ENCODE data around the gene TPRN.

TPRN gene

GRCh38 chr9:137183980-137184595 is 16.5 kb downstream of the TPRN start:
- Histone ChIP-seq H3K4me2 (ENCODE audit: low read length) (no peak overlapping the region), H3K79me2 (peaks cover 4% of the 10 kb centered on the region), H3K4me1 (peaks cover 2% of the 10 kb centered on the region), H2AFZ (no peak overlapping the region), H3K27ac (no peak overlapping the region), H3K36me3 (ENCODE audit: control insufficient read depth, insufficient read depth, low read length) (no peaks in the 10 kb centered on the region), H3K27me3 (ENCODE audit: control insufficient read depth, insufficient read depth, low read length) (no peaks in the 10 kb centered on the region), H3K9ac (no peak overlapping the region), H3K9me3 (ENCODE audit: control insufficient read depth, low read length) (no peaks in the 10 kb centered on the region), H3K4me3 (ENCODE audit: low read depth, low read length) (no peak overlapping the region)
- no peak for TF ChIP-seq CTCF (IDR thresholded peaks at IDR 0.05)

GRCh38 chr9:137182836-137183235 is 17.7 kb downstream of the TPRN start:
- Histone ChIP-seq H3K4me1 (peaks cover 2% of the 10 kb centered on the region), H3K79me2 (peaks cover 4% of the 10 kb centered on the region), H3K36me3 (ENCODE audit: control insufficient read depth, insufficient read depth, low read length) (no peaks in the 10 kb centered on the region), H3K4me3 (ENCODE audit: low read depth, low read length) (no peak overlapping the region), H3K4me2 (ENCODE audit: low read length) (no peak overlapping the region), H2AFZ (no peak overlapping the region), H3K9ac (no peak overlapping the region), H3K27me3 (ENCODE audit: control insufficient read depth, insufficient read depth, low read length) (no peaks in the 10 kb centered on the region), H3K9me3 (ENCODE audit: control insufficient read depth, low read length) (no peaks in the 10 kb centered on the region), H3K27ac (no peak overlapping the region)
- TF ChIP-seq CTCF (IDR thresholded peaks at IDR 0.05): no peak

- no peaks in the 10 kb centered on the region for H3K9me3 ChIP-seq (ENCODE audit: control insufficient read depth, low read length)
- H3K4me3 ChIP-seq (ENCODE audit: low read depth, low read length): no peak overlapping the region
- H3K27me3 ChIP-seq (ENCODE audit: control insufficient read depth, insufficient read depth, low read length): no peaks in the 10 kb centered on the region
- no peak overlapping the region for H3K4me2 ChIP-seq (ENCODE audit: low read length)
- H3K27ac ChIP-seq: no peak overlapping the region
- H3K36me3 ChIP-seq (ENCODE audit: control insufficient read depth, insufficient read depth, low read length): no peaks in the 10 kb centered on the region
- no peak overlapping the region for H2AFZ ChIP-seq
- no peak overlapping the region for H3K9ac ChIP-seq
- no peaks in the 10 kb centered on the region for H3K4me1 ChIP-seq
- no peak for TF ChIP-seq CTCF (IDR thresholded peaks at IDR 0.05)
- no peaks in the 10 kb centered on the region for H3K79me2 ChIP-seq
Measured at GRCh38 chr9:137181680-137182079, 18.9 kb downstream of the TPRN start.

DNA sequence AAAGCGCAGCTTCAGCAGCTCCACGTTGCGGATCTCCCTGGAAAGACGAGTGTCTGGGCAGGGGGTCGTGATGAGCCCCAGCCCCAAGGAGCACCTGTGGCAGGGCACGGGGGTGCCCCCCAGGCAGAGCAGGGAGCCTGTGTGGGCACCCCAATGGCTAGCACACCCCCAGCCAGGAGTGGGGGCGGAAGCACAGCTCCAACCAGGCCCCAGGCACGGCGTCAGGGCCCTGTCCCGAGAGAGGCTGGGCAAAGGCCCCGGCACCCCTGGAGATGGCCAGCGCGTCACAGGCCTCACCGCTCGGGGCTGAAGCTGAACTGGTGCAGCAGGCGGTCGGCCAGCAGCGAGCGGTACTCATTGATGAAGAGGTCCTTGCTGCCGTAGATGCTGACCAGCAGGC is 20.1 kb downstream of the TPRN start:
- no peak for TF ChIP-seq CTCF (IDR thresholded peaks at IDR 0.05)

GRCh38 chr9:137179761-137180160 is 20.8 kb downstream of the TPRN start:
- no peak for TF ChIP-seq CTCF (IDR thresholded peaks at IDR 0.05)
- Histone ChIP-seq H2AFZ (no peak overlapping the region), H3K9ac (no peak overlapping the region), H3K4me3 (ENCODE audit: low read depth, low read length) (no peak overlapping the region), H3K36me3 (ENCODE audit: control insufficient read depth, insufficient read depth, low read length) (no peaks in the 10 kb centered on the region), H3K27ac (no peak overlapping the region), H3K4me2 (ENCODE audit: low read length) (no peak overlapping the region), H3K27me3 (ENCODE audit: control insufficient read depth, insufficient read depth, low read length) (no peaks in the 10 kb centered on the region), H3K4me1 (no peaks in the 10 kb centered on the region), H3K79me2 (no peaks in the 10 kb centered on the region), H3K9me3 (ENCODE audit: control insufficient read depth, low read length) (no peaks in the 10 kb centered on the region)

More for the DNA sequence above, 20.1 kb downstream of the TPRN start:
- H3K9ac ChIP-seq: no peak overlapping the region
- no peaks in the 10 kb centered on the region for H3K4me1 ChIP-seq
- no peak overlapping the region for H2AFZ ChIP-seq
- no peaks in the 10 kb centered on the region for H3K9me3 ChIP-seq (ENCODE audit: control insufficient read depth, low read length)
- H3K27ac ChIP-seq: no peak overlapping the region
- no peaks in the 10 kb centered on the region for H3K36me3 ChIP-seq (ENCODE audit: control insufficient read depth, insufficient read depth, low read length)
- no peak overlapping the region for H3K4me3 ChIP-seq (ENCODE audit: low read depth, low read length)
- no peaks in the 10 kb centered on the region for H3K27me3 ChIP-seq (ENCODE audit: control insufficient read depth, insufficient read depth, low read length)
- H3K4me2 ChIP-seq (ENCODE audit: low read length): no peak overlapping the region
- no peaks in the 10 kb centered on the region for H3K79me2 ChIP-seq
